ENCODE results near the gene LDB1. TPM values are rescaled to one million over a fixed set of nuclear protein-coding genes. Genes with fewer than 3 reads are reported as not detected.

LDB1 gene
- total and polyA plus RNA-seq, 10 of the 15 experiments (the other 5 are each of a cell fraction or from before 2014, with no cell fraction given) = 1.7 to 71.5 (median 36.9) TPM

GRCh38 chr10:102120142-102120990 is at the start of gene LDB1 (continued):
- TF ChIP-seq ZBTB11 (CRISPR knock-in tag; IDR thresholded peaks at IDR 0.05) (peak; percentile 15; the same call in 1 of the 2 replicates), NBN (IDR thresholded peaks at IDR 0.05) (peak; percentile 29; the same call in 1 of the 2 replicates), BCLAF1 (IDR thresholded peaks at IDR 0.05) (no peak), NKRF (conservative IDR thresholded peaks at IDR 0.05) (peak; percentile 29), SREBF2 (IDR thresholded peaks at IDR 0.05; ENCODE audit: low read length) (no peak), ELK1 (IDR thresholded peaks at IDR 0.05; ENCODE audit: low read depth, low read length) (no peak), HDAC2 (IDR thresholded peaks at IDR 0.05) (no peak), RUNX3 (IDR thresholded peaks at IDR 0.05; ENCODE audit: low read length) (no peak)

All from GM12878 (cell line).